Natural killer cell (primary cell): ENCODE measurements around the gene CDH13. TPM values are rescaled to one million over a fixed set of nuclear protein-coding genes. Genes with fewer than 3 reads are reported as not detected.

Source experiments
- ATAC-seq, 3 donors: fragments of 150-1000 bp in 2 of 3; fragments of 200-7000 bp in 1 of 3; cut with Tn5 transposase; 1 replicate in 1 of 3; 2 replicates in 2 of 3; pipeline ENCODE4 v1.10.0; 2021; ENCODE audit warnings: mild to moderate bottlenecking in 2 of 3, moderate library complexity in 2 of 3
- DNase-seq, 2 donors: peaks; one replicate each; pipeline versions ENCODE4 v3.0.0 to v3.0.0-alpha.2; 2013 to 2021; ENCODE audit warnings: mixed read lengths in 1 of 2
- H3K27ac ChIP-seq: one replicate; pipeline ENCODE4 v1.5.1; 2013; ENCODE audit warnings: mild to moderate bottlenecking, low read length
- H3K27me3 ChIP-seq: one replicate; pipeline ENCODE4 v1.6.1; 2013; ENCODE audit warnings: low read length; ENCODE audit not compliant: control insufficient read depth, insufficient read depth
- H3K36me3 ChIP-seq: one replicate; pipeline ENCODE4 v1.6.1; 2013; ENCODE audit warnings: low read length; ENCODE audit not compliant: control insufficient read depth, insufficient read depth
- H3K4me1 ChIP-seq: one replicate; pipeline ENCODE4 v1.6.1; 2013; ENCODE audit warnings: low read length; ENCODE audit not compliant: control insufficient read depth, insufficient read depth
- H3K4me3 ChIP-seq: one replicate; pipeline ENCODE4 v1.5.1; 2013; ENCODE audit warnings: low read length
- H3K9me3 ChIP-seq: one replicate; pipeline ENCODE4 v1.6.1; 2013; ENCODE audit warnings: low read length; ENCODE audit not compliant: control insufficient read depth, insufficient read depth
- H3K27ac Mint-ChIP-seq, 2 donors: one replicate each; pipeline ENCODE4 v1.8.0; 2022; ENCODE audit warnings: mild to moderate bottlenecking in 2 of 2, mixed read lengths in 2 of 2, moderate library complexity in 1 of 2
- H3K27me3 Mint-ChIP-seq, 2 donors: one replicate each; pipeline ENCODE4 v1.8.0; 2022; ENCODE audit warnings: low read depth in 2 of 2, mixed read lengths in 2 of 2
- H3K36me3 Mint-ChIP-seq: one replicate; pipeline ENCODE4 v1.8.0; 2022; ENCODE audit warnings: mixed read lengths
- H3K4me1 Mint-ChIP-seq, 2 donors: one replicate each; pipeline ENCODE4 v1.8.0; 2022; ENCODE audit warnings: mixed read lengths in 2 of 2
- H3K4me3 Mint-ChIP-seq: one replicate; pipeline ENCODE4 v1.8.0; 2022; ENCODE audit warnings: mild to moderate bottlenecking, moderate library complexity, mixed read lengths
- H3K9me3 Mint-ChIP-seq, 2 donors: one replicate each; pipeline ENCODE4 v1.8.0; 2022; ENCODE audit warnings: mixed read lengths in 2 of 2
- CTCF ChIP-seq: fragments of 200-600 bp; IDR thresholded peaks from one replicate; pipeline ENCODE4 v1.8.0; 2022; ENCODE audit warnings: antibody characterized with exemption
- WGBS: methylation state at CpG from one replicate; pipeline ENCODE4 v1.1.7; 2013; ENCODE audit warnings: missing lambda C conversion rate; ENCODE audit not compliant: insufficient coverage; 5-methylcytosine and 5-hydroxymethylcytosine counted together
- intact Hi-C: fragments of 100-400 bp; cut with micrococcal nuclease; formaldehyde crosslinking; loops from one replicate; pipeline ENCODE4 v1.14.2; 2022
- total RNA-seq, 4 donors: library from RNA; stranded (reverse); fragments of 120-200 nt in 1 of 4; gene quantifications; one replicate each; pipeline versions ENCODE4 v1.2.3 to v1.2.4, GENCODE V29; 2013 to 2022

CDH13 gene
- total RNA-seq, 3 donors from 2014 or later (not counting 1 experiment from before 2014, with no cell fraction given): not detected

GRCh38 chr16:83393196-83393981 is 766.6 kb downstream of the CDH13 start:
- Mint-ChIP-seq H3K9me3 (peaks cover 0 to 2% of the 10 kb centered on the region in 2 donors), H3K4me1 (no peaks in the 10 kb centered on the region), H3K27me3 (peaks cover 0 to 8% of the 10 kb centered on the region in 2 donors), H3K4me3 (no peak overlapping the region), H3K27ac (no peak overlapping the region), H3K36me3 (no peaks in the 10 kb centered on the region)
- Histone ChIP-seq H3K36me3 (no peaks in the 10 kb centered on the region), H3K4me1 (no peaks in the 10 kb centered on the region), H3K27ac (no peak overlapping the region), H3K9me3 (no peaks in the 10 kb centered on the region), H3K4me3 (no peak overlapping the region), H3K27me3 (no peaks in the 10 kb centered on the region)
- intact Hi-C loops: no loop called here
- no peak for TF ChIP-seq CTCF
- no peak for ATAC-seq
- no peak for DNase-seq
- WGBS: 46% methylated on average over 5 of the region's 6 CpGs

DNA sequence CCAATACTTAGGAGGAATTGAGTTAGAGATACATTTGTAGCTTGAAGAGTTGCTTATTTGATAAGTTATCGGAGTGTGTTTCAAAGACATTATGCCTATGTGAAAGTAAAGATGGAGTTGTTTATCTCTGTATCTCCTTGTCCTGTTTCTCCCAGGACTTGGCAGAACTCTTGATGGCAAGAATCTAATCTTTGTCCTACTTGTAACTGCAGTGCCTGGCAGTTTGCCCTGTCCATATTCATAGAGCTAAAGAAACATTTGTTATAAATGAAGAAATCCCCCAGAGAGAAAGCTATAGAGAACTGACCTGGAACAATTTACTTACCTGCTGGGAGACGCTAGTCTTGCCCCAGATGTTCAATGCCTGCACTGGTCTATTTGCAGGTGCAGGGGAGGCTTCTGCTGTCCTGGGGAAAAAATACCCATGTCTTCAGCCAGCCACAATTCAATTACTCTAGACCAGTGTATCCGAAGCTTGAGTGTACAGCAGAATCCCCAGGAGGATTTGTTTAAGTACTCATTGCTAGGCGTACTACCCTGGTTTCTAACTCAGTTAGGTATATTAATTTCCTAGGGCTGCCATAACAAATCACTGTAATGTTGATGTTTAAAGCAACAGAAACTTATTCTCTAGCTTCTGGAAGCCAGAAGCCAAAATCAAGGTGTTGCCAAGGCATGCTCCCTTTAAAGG is 771.0 kb downstream of the CDH13 start:
- H3K36me3 Mint-ChIP-seq: no peaks in the 10 kb centered on the region
- H3K4me3 Mint-ChIP-seq: no peak overlapping the region
- H3K27ac ChIP-seq: no peak overlapping the region
- no peak for DNase-seq
- H3K36me3 ChIP-seq: no peaks in the 10 kb centered on the region
- no peak for TF ChIP-seq CTCF
- intact Hi-C loops: no loop called here
- H3K4me3 ChIP-seq: no peak overlapping the region
- H3K27ac Mint-ChIP-seq: no peak overlapping the region
- H3K4me1 ChIP-seq: no peaks in the 10 kb centered on the region
- no peaks in the 10 kb centered on the region for H3K9me3 ChIP-seq
- H3K27me3 Mint-ChIP-seq: peaks cover 0 to 8% of the 10 kb centered on the region in 2 donors
- H3K4me1 Mint-ChIP-seq: no peaks in the 10 kb centered on the region
- no peak for ATAC-seq
- WGBS: 82% methylated on average over 4 of the region's 4 CpGs
- H3K9me3 Mint-ChIP-seq: peaks cover 2 to 3% of the 10 kb centered on the region in 2 donors
- H3K27me3 ChIP-seq: no peaks in the 10 kb centered on the region

GRCh38 chr16:83400234-83400633 is 773.5 kb downstream of the CDH13 start:
- Histone ChIP-seq H3K4me3 (no peak overlapping the region), H3K27ac (no peak overlapping the region), H3K36me3 (no peaks in the 10 kb centered on the region), H3K27me3 (no peaks in the 10 kb centered on the region), H3K4me1 (no peaks in the 10 kb centered on the region), H3K9me3 (no peaks in the 10 kb centered on the region)
- 64% methylated on average over 4 of the region's 4 CpGs for WGBS
- DNase-seq: no peak
- TF ChIP-seq CTCF: no peak
- H3K9me3 Mint-ChIP-seq: peaks cover 0 to 3% of the 10 kb centered on the region in 2 donors
- ATAC-seq: no peak
- intact Hi-C loops: no loop called here
- peaks cover 0 to 9% of the 10 kb centered on the region in 2 donors for H3K27me3 Mint-ChIP-seq
- H3K27ac Mint-ChIP-seq: no peak overlapping the region
- no peaks in the 10 kb centered on the region for H3K4me1 Mint-ChIP-seq
- no peaks in the 10 kb centered on the region for H3K36me3 Mint-ChIP-seq
- H3K4me3 Mint-ChIP-seq: no peak overlapping the region
